GM12878 (cell line): ENCODE measurements around the gene ERP27. TPM values are rescaled to one million over a fixed set of nuclear protein-coding genes. Genes with fewer than 3 reads are reported as not detected.

Experiments used
- ATAC-seq: fragments of 200-7000 bp; cut with Tn5 transposase; 3 replicates; pipeline ENCODE4 v1.9.1; 2020; ENCODE audit warnings: mild to moderate bottlenecking, moderate library complexity
- BruUV-seq: library from RNA; stranded (reverse); fragments of 400-500 nt; replicated peaks from 2 replicates; lab custom pipeline; 2021; lab: Mats Ljungman, UMichigan
- CTCF ChIA-PET: fragments of 300-600 bp; sonication (Branson Sonifier 250); formaldehyde crosslinking; extraction: SDS; loops from one replicate; lab custom pipeline; 2021; ENCODE audit warnings: inconsistent platforms; lab: Yijun Ruan, JAX
- POLR2A ChIA-PET: fragments of 350-600 bp; formaldehyde crosslinking; extraction: SDS; loops from one replicate; lab custom pipeline; 2021; ENCODE audit warnings: inconsistent platforms; lab: Charles Lee
- RAD21 ChIA-PET: fragments of 300-600 bp; sonication (Branson Sonifier 250); formaldehyde crosslinking; loops from one replicate; lab custom pipeline; 2023; ENCODE audit warnings: antibody characterized with exemption; ENCODE audit not compliant: unreplicated experiment; lab: Charles Lee
- SMC1A ChIA-PET: fragments of 300-600 bp; sonication (Branson Sonifier 250); formaldehyde crosslinking; loops from one replicate; lab custom pipeline; 2023; ENCODE audit not compliant: unreplicated experiment, uncharacterized antibody; lab: Charles Lee
- DNase-seq: peaks from one replicate; pipeline ENCODE4 v3.0.0-alpha.2; 2011; ENCODE audit warnings: low read depth, low spot score
- FAIRE-seq: peaks from 3 replicates; lab custom pipeline; 2011; peaks lifted over from hg19 to GRCh38; lab: Jason Lieb, UNC
- H2AFZ ChIP-seq: 2 replicates; pipeline ENCODE4 v1.6.0; 2011; ENCODE audit warnings: low read depth, low read length, control low read depth; ENCODE audit not compliant: control insufficient read depth
- H3K27ac ChIP-seq: 2 replicates; pipeline ENCODE4 v1.5.1; 2011; ENCODE audit warnings: control low read depth; ENCODE audit not compliant: control insufficient read depth, insufficient read depth
- H3K27me3 ChIP-seq, 2 experiments: replicated peaks in 1 of 2; 2 replicates each; pipeline versions ENCODE4 v1.6.0 to v1.6.1; 2011; ENCODE audit warnings: low read length in 1 of 2; ENCODE audit not compliant: control insufficient read depth in 2 of 2, insufficient read depth in 2 of 2
- H3K36me3 ChIP-seq, 2 experiments: 2 replicates each; pipeline ENCODE4 v1.5.1; 2011; ENCODE audit warnings: low read length in 1 of 2; ENCODE audit not compliant: control insufficient read depth in 2 of 2, insufficient read depth in 2 of 2
- H3K4me1 ChIP-seq: 2 replicates; pipeline ENCODE4 v1.6.1; 2011; ENCODE audit warnings: mild to moderate bottlenecking, low read length, moderate library complexity, mixed read lengths; ENCODE audit not compliant: control insufficient read depth, insufficient read depth
- H3K4me2 ChIP-seq: 2 replicates; pipeline ENCODE4 v1.6.0; 2011; ENCODE audit warnings: control low read depth; ENCODE audit not compliant: control insufficient read depth, insufficient read depth
- H3K4me3 ChIP-seq: fragments of 200-600 bp; sonication (generic); 2 replicates; pipeline ENCODE4 v1.5.1; 2016
- H3K79me2 ChIP-seq: 2 replicates; pipeline ENCODE4 v1.6.0; 2011; ENCODE audit warnings: low read length; ENCODE audit not compliant: control insufficient read depth, insufficient read depth
- H3K9ac ChIP-seq: 2 replicates; pipeline ENCODE4 v1.8.0; 2011; ENCODE audit warnings: low read length, control low read depth, mixed read lengths; ENCODE audit not compliant: control insufficient read depth, insufficient read depth
- H3K9me3 ChIP-seq: replicated peaks from 3 replicates; pipeline ENCODE4 v1.5.1; 2011; ENCODE audit warnings: mild to moderate bottlenecking, low read length; ENCODE audit not compliant: control insufficient read depth, insufficient read depth
- H4K20me1 ChIP-seq: 2 replicates; pipeline ENCODE4 v1.6.0; 2011; ENCODE audit not compliant: control insufficient read depth, insufficient read depth
- BCLAF1 ChIP-seq: fragments of 450-650 bp; IDR thresholded peaks from 2 replicates; pipeline ENCODE4 v1.6.1; 2017; ENCODE audit warnings: antibody characterized with exemption, mild to moderate bottlenecking, moderate library complexity
- BHLHE40 ChIP-seq, 2 experiments: fragments of 450-650 bp in 1 of 2; IDR thresholded peaks; 2 replicates each; pipeline ENCODE4 v1.6.1; 2011 to 2017; ENCODE audit warnings: low read depth in 2 of 2, borderline replicate concordance in 1 of 2, improper control_type of control experiment in 1 of 2, low read length in 1 of 2, mild to moderate bottlenecking in 1 of 2
- BRCA1 ChIP-seq: IDR thresholded peaks from 2 replicates; pipeline ENCODE4 v1.6.1; 2011; ENCODE audit warnings: low read depth, low read length, improper control_type of control experiment
- CBX5 ChIP-seq: sonication (generic); IDR thresholded peaks from 2 replicates; pipeline ENCODE4 v1.6.1; 2016; ENCODE audit warnings: low read depth, moderate library complexity, mild to moderate bottlenecking, inconsistent platforms
- CEBPB ChIP-seq, 2 experiments: fragments of 150-350 bp in 1 of 2; IDR thresholded peaks; 2 replicates each; pipeline ENCODE4 v1.6.1; 2012 to 2014; ENCODE audit warnings: low read depth in 2 of 2, low read length in 2 of 2, borderline replicate concordance in 1 of 2, inconsistent platforms in 1 of 2
- EED ChIP-seq: sonication (generic); IDR thresholded peaks from 2 replicates; pipeline ENCODE4 v1.6.1; 2016; ENCODE audit warnings: antibody characterized with exemption, low read depth
- GATAD2B ChIP-seq: fragments of 450-650 bp; conservative IDR thresholded peaks from 2 replicates; pipeline ENCODE4 v1.6.1; 2017; ENCODE audit warnings: low read depth, mild to moderate bottlenecking, moderate library complexity
- HDGF ChIP-seq: fragments of 450-650 bp; IDR thresholded peaks from 2 replicates; pipeline ENCODE4 v1.6.1; 2016; ENCODE audit warnings: antibody characterized with exemption
- IRF4 ChIP-seq: IDR thresholded peaks from 2 replicates; pipeline ENCODE4 v1.6.1; 2011; ENCODE audit warnings: low read depth, low read length
- JUND ChIP-seq: IDR thresholded peaks from 2 replicates; pipeline ENCODE4 v1.6.1; 2012; ENCODE audit warnings: low read depth, mild to moderate bottlenecking, low read length, improper control_type of control experiment, moderate library complexity
- MTA2 ChIP-seq: fragments of 450-650 bp; IDR thresholded peaks from 2 replicates; pipeline ENCODE4 v1.6.1; 2016; ENCODE audit warnings: low read depth, mild to moderate bottlenecking, moderate library complexity
- PML ChIP-seq: IDR thresholded peaks from 2 replicates; pipeline ENCODE4 v1.6.1; 2012; ENCODE audit warnings: low read length, inconsistent platforms
- SMAD5 ChIP-seq: IDR thresholded peaks from 2 replicates; pipeline ENCODE4 v1.6.1; 2016; ENCODE audit warnings: antibody characterized with exemption, low read depth
- USF1 ChIP-seq: IDR thresholded peaks from 2 replicates; pipeline ENCODE4 v1.6.1; 2011; ENCODE audit warnings: borderline replicate concordance, low read depth, mild to moderate bottlenecking, moderate library complexity, mixed read lengths, low read length; ENCODE audit not compliant: insufficient read depth; ENCODE audit errors: extremely low read length
- WGBS: methylation state at CpG from one replicate; pipeline ENCODE4 v1.1.6; 2016; ENCODE audit warnings: low lambda C conversion rate; ENCODE audit not compliant: insufficient replicate concordance, insufficient coverage; ENCODE audit errors: missing lambda C conversion rate; 5-methylcytosine and 5-hydroxymethylcytosine counted together
- in situ Hi-C: fragments of 300-500 bp; cut with MboI; formaldehyde crosslinking; loops from 9 replicates; pipeline ENCODE4 v1.14.3; 2018; ENCODE audit warnings: mixed read lengths
- intact Hi-C: fragments of 100-400 bp; cut with micrococcal nuclease; formaldehyde crosslinking; loops from one replicate; pipeline ENCODE4 v1.14.2; 2022; ENCODE audit not compliant: unreplicated experiment
- polyA plus RNA-seq, 11 experiments: library from polyadenylated mRNA; depleted of rRNA in 4 of 11; unstranded in 6 of 11; stranded (reverse) in 5 of 11; fragments of >200 nt; fragmentation: Nextera tagmentation in 4 of 11; fragmentation: Illumina TruSeq in 1 of 11; extraction: Ambion mirVana in 4 of 11; extraction: Trizol in 1 of 11; gene quantifications; 1 replicate in 1 of 11; 2 replicates in 10 of 11; pipeline versions ENCODE4 v1.2.1 to v1.2.3, GENCODE V29; 2011 to 2016; ENCODE audit warnings: inconsistent platforms in 2 of 11, missing spikeins in 2 of 11, low read depth in 1 of 11
- total RNA-seq, 4 experiments: library from RNA; depleted of rRNA in 3 of 4; stranded (reverse); fragments of >200 nt in 3 of 4; fragmentation: Illumina TruSeq in 1 of 4; extraction: Trizol in 1 of 4; gene quantifications; 2 replicates each; pipeline versions ENCODE4 v1.2.1 to v1.2.3, GENCODE V29; 2013 to 2021
- TF ChIP-seq, protein P1 (sequence below): fragments of 450-650 bp; IDR thresholded peaks from 2 replicates; pipeline ENCODE4 v1.6.1; 2017; ENCODE audit warnings: mild to moderate bottlenecking, low read depth, inconsistent platforms; ENCODE audit not compliant: poor library complexity, severe bottlenecking
- TF ChIP-seq, protein P2 (sequence below): fragments of 150-350 bp; IDR thresholded peaks from 2 replicates; pipeline ENCODE4 v1.6.1; 2016; ENCODE audit warnings: low read depth, low read length

Gene ERP27
- total and polyA plus RNA-seq, 10 of the 15 experiments (the other 5 are each of a cell fraction or from before 2014, with no cell fraction given) = 0.91 to 2.4 (median 1.4) TPM

- in situ Hi-C loops = no loop called here
- no peak overlapping the region for H3K4me2 ChIP-seq
- intact Hi-C loops = no loop called here
- H4K20me1 ChIP-seq = no peaks in the 10 kb centered on the region
- no peaks in the 10 kb centered on the region for H3K4me1 ChIP-seq
- H3K36me3 ChIP-seq = no peaks in the 10 kb centered on the region
- ChIA-PET RAD21 (no interaction called here), POLR2A (interaction anchor here (0.8 kb wide), 1 partner anchor 20 kb away, joined by 3 read pairs; no protein-coding TSS in a partner anchor), CTCF (interaction anchor here (1.2 kb wide), 1 partner anchor 25 kb away, joined by 3 read pairs; no protein-coding TSS in a partner anchor), SMC1A (interaction anchor here (0.7 to 1.0 kb wide), 3 partner anchors 9 to 83 kb away, joined by 3 to 4 read pairs (median 3); no protein-coding TSS in a partner anchor)
- no peak for FAIRE-seq
- no peaks in the 10 kb centered on the region for H3K9me3 ChIP-seq
- no peak overlapping the region for H3K4me3 ChIP-seq
- no peak for ATAC-seq
- H3K79me2 ChIP-seq = no peaks in the 10 kb centered on the region
- H3K9ac ChIP-seq = no peak overlapping the region
- H3K27me3 ChIP-seq = no peaks in the 10 kb centered on the region
- DNase-seq = no peak
- no peak overlapping the region for H3K27ac ChIP-seq
- no TSS peak for BruUV-seq
- WGBS = 85% methylated on average over 4 of the region's 4 CpGs
- H2AFZ ChIP-seq = no peak overlapping the region
- no peak for TF ChIP-seq JUND
- TF ChIP-seq PML = no peak
- TF ChIP-seq BHLHE40 (IDR thresholded peaks at IDR 0.05; ENCODE audit: borderline replicate concordance in 1 of 2, low read depth in 2 of 2, low read length in 1 of 2) = no peak
- TF ChIP-seq, protein P1, sequence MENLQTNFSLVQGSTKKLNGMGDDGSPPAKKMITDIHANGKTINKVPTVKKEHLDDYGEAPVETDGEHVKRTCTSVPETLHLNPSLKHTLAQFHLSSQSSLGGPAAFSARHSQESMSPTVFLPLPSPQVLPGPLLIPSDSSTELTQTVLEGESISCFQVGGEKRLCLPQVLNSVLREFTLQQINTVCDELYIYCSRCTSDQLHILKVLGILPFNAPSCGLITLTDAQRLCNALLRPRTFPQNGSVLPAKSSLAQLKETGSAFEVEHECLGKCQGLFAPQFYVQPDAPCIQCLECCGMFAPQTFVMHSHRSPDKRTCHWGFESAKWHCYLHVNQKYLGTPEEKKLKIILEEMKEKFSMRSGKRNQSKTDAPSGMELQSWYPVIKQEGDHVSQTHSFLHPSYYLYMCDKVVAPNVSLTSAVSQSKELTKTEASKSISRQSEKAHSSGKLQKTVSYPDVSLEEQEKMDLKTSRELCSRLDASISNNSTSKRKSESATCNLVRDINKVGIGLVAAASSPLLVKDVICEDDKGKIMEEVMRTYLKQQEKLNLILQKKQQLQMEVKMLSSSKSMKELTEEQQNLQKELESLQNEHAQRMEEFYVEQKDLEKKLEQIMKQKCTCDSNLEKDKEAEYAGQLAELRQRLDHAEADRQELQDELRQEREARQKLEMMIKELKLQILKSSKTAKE = no peak
- TF ChIP-seq, protein P2, sequence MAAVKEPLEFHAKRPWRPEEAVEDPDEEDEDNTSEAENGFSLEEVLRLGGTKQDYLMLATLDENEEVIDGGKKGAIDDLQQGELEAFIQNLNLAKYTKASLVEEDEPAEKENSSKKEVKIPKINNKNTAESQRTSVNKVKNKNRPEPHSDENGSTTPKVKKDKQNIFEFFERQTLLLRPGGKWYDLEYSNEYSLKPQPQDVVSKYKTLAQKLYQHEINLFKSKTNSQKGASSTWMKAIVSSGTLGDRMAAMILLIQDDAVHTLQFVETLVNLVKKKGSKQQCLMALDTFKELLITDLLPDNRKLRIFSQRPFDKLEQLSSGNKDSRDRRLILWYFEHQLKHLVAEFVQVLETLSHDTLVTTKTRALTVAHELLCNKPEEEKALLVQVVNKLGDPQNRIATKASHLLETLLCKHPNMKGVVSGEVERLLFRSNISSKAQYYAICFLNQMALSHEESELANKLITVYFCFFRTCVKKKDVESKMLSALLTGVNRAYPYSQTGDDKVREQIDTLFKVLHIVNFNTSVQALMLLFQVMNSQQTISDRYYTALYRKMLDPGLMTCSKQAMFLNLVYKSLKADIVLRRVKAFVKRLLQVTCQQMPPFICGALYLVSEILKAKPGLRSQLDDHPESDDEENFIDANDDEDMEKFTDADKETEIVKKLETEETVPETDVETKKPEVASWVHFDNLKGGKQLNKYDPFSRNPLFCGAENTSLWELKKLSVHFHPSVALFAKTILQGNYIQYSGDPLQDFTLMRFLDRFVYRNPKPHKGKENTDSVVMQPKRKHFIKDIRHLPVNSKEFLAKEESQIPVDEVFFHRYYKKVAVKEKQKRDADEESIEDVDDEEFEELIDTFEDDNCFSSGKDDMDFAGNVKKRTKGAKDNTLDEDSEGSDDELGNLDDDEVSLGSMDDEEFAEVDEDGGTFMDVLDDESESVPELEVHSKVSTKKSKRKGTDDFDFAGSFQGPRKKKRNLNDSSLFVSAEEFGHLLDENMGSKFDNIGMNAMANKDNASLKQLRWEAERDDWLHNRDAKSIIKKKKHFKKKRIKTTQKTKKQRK = no peak
- no peak for TF ChIP-seq MTA2
- TF ChIP-seq CBX5 = no peak
- no peak for TF ChIP-seq BCLAF1
- no peak for TF ChIP-seq USF1
- TF ChIP-seq EED = no peak
- no peak for TF ChIP-seq IRF4
- TF ChIP-seq CEBPB (IDR thresholded peaks at IDR 0.05; ENCODE audit: borderline replicate concordance in 1 of 2, low read depth in 2 of 2, low read length in 2 of 2) = no peak
- TF ChIP-seq HDGF = no peak
- no peak for TF ChIP-seq SMAD5
- TF ChIP-seq GATAD2B = no peak
- no peak for TF ChIP-seq BRCA1
Measured at GRCh38 chr12:14928931-14929330, 9.4 kb downstream of the ERP27 start.
